ENCODE measurements around the gene ZNF362. TPM values are rescaled to one million over a fixed set of nuclear protein-coding genes. Genes with fewer than 3 reads are reported as not detected.

Gene ZNF362
- total RNA-seq, 1 donor from 2014 or later, result 69.8 TPM

GRCh38 chr1:33302325-33302724 lies 46.0 kb downstream of the ZNF362 start:
- H3K4me3 Mint-ChIP-seq (ENCODE audit: unreplicated experiment), result no peak overlapping the region
- TF ChIP-seq CTCF (IDR thresholded peaks at IDR 0.05; ENCODE audit: partially characterized antibody, unreplicated experiment), result no peak
- H3K4me1 Mint-ChIP-seq (ENCODE audit: low read depth, unreplicated experiment), result peaks cover 16% of the 10 kb centered on the region
- H3K27ac Mint-ChIP-seq (ENCODE audit: unreplicated experiment), result no peak overlapping the region
- H3K9me3 Mint-ChIP-seq (ENCODE audit: unreplicated experiment), result peaks cover 3% of the 10 kb centered on the region
- H3K36me3 Mint-ChIP-seq (ENCODE audit: unreplicated experiment), result no peaks in the 10 kb centered on the region
- peaks cover 7% of the 10 kb centered on the region for H3K27me3 Mint-ChIP-seq (ENCODE audit: unreplicated experiment)
- DNase-seq, result no peak

- peaks cover 13% of the 10 kb centered on the region for H3K4me1 Mint-ChIP-seq (ENCODE audit: low read depth, unreplicated experiment)
- DNase-seq, result no peak
- no peak for TF ChIP-seq CTCF (IDR thresholded peaks at IDR 0.05; ENCODE audit: partially characterized antibody, unreplicated experiment)
- peaks cover 7% of the 10 kb centered on the region for H3K27me3 Mint-ChIP-seq (ENCODE audit: unreplicated experiment)
- H3K36me3 Mint-ChIP-seq (ENCODE audit: unreplicated experiment), result no peaks in the 10 kb centered on the region
- peaks cover 3% of the 10 kb centered on the region for H3K9me3 Mint-ChIP-seq (ENCODE audit: unreplicated experiment)
- H3K4me3 Mint-ChIP-seq (ENCODE audit: unreplicated experiment), result no peak overlapping the region
- peak overlapping the region; percentile 72 for H3K27ac Mint-ChIP-seq (ENCODE audit: unreplicated experiment)
Measured at GRCh38 chr1:33305016-33305415, 48.7 kb downstream of the ZNF362 start.

GRCh38 chr1:33305816-33306652 lies 49.7 kb downstream of the ZNF362 start:
- peaks cover 3% of the 10 kb centered on the region for H3K36me3 Mint-ChIP-seq (ENCODE audit: unreplicated experiment)
- no peak for DNase-seq
- H3K27me3 Mint-ChIP-seq (ENCODE audit: unreplicated experiment), result peaks cover 7% of the 10 kb centered on the region
- no peak for TF ChIP-seq CTCF (IDR thresholded peaks at IDR 0.05; ENCODE audit: partially characterized antibody, unreplicated experiment)
- H3K4me1 Mint-ChIP-seq (ENCODE audit: low read depth, unreplicated experiment), result peaks cover 10% of the 10 kb centered on the region
- H3K9me3 Mint-ChIP-seq (ENCODE audit: unreplicated experiment), result peaks cover 6% of the 10 kb centered on the region
- peak overlapping the region; percentile 44 for H3K4me3 Mint-ChIP-seq (ENCODE audit: unreplicated experiment)
- H3K27ac Mint-ChIP-seq (ENCODE audit: unreplicated experiment), result no peak overlapping the region

GRCh38 chr1:33306653-33307493 lies 50.6 kb downstream of the ZNF362 start:
- no peak for DNase-seq
- no peak for TF ChIP-seq CTCF (IDR thresholded peaks at IDR 0.05; ENCODE audit: partially characterized antibody, unreplicated experiment)
- Mint-ChIP-seq H3K4me3 (ENCODE audit: unreplicated experiment) (no peak overlapping the region), H3K36me3 (ENCODE audit: unreplicated experiment) (peaks cover 8% of the 10 kb centered on the region), H3K9me3 (ENCODE audit: unreplicated experiment) (peaks cover 11% of the 10 kb centered on the region), H3K27ac (ENCODE audit: unreplicated experiment) (no peak overlapping the region), H3K4me1 (ENCODE audit: low read depth, unreplicated experiment) (peaks cover 10% of the 10 kb centered on the region), H3K27me3 (ENCODE audit: unreplicated experiment) (peaks cover 11% of the 10 kb centered on the region)

Data from glutamatergic neuron (in vitro differentiated cells).